Measurements from ENCODE around the gene AIRE.
A peak's percentile ranks its signal among the peaks of the same experiment; 100 is the strongest.

AIRE gene

DNA sequence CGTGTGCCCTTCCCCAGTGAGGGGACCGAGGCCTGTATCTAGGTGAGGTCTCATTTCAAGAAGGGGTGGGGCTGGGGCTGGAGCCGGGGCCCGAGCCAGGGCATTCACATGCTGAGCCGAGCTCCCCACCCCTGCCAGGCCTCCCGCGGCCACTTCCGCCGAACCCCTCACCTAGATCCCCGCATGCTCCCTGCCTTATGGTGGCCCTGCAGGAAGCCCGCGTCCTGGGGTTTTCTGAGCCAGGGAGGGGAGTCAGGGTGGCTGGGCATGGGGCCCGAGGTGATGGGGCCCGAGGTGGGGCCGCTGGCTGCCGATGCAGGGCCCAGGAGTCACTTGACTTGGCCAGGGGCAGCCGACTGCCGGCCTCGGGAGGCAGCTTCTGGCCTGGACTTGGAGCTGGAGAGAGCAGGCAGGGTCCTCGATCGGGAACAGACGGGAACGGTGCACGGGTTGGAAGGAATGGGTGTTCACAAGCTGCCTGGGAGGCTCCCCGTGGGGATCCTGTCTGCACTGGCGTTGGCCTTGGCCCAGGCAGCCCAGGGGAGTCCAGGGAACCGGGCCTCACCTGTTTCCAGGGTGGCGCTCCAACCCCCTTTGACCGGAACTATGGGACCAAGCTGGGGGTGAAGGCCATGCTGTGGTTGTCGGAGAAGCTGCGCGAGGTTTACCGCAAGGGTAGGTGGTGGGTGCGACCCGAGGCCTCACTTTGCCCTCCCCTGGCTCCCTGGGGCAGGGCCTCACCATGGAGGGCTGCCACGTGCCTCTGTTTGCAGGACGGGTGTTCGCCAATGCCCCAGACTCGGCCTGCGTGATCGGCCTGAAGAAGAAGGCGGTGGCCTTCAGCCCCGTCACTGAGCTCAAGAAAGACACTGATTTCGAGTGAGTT, 40.0 kb downstream of the AIRE start:
- no peak for DNase-seq

DNA sequence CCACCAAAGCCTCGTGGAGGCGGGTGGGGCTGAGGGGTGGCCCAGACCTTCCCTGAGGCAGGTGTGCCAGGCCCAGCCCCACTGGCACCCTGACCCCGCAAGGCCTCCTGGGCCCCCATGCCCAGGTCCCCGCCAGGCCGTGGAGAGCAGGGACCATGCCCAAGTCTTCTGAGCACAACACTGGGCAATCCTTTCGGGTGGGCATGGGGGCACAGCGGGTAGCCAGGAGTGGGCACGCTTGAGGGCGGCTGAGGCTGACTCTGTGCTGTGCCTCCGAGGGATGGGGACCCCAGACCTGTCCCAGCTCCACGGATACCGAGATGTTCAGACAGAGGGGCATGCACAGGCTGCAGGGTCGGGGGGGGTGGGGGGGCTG, 40.6 kb downstream of the AIRE start:
- DNase-seq = no peak

DNA sequence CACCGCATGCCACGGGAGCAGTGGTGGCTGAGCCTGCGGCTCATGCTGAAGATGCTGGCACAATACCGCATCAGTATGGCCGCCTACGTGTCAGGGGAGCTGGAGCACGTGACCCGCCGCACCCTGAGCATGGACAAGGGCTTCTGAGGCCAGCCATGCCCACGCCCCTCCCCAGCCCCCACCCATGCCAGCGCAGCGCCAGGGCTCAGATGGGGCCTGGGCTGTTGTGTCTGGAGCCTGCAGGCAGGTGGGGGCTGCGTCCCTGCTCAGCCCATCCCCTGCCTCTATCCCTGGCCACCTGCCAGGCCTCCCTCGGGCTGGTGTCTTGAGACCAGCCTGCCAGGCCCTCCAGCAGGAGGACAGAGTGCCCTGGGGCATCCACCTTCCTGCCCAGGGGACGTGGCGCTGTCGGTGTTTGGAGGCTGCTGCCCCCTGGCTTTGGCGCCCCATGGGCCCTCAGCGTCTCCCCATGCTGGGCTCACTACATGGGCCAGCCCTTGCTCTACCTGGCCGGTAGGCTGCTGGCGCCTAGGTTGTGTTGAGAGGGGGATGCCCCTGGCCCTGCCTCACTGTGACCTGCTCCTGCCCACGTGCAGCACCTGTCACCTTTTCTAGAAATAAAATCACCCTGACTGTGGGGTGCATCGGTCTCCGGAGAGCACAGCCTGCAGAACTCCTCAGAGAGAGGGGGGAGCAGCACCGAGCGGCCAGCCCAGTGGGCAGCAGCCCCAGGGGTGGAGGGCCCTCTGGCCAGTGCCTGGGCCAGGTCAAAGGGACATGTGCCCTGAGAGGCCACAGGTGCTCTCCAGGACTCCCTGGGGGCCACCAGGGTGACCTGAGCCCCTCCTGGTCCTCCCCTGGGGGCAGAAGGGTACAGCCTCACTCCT, 41.3 kb downstream of the AIRE start:
- no peak for DNase-seq

DNA sequence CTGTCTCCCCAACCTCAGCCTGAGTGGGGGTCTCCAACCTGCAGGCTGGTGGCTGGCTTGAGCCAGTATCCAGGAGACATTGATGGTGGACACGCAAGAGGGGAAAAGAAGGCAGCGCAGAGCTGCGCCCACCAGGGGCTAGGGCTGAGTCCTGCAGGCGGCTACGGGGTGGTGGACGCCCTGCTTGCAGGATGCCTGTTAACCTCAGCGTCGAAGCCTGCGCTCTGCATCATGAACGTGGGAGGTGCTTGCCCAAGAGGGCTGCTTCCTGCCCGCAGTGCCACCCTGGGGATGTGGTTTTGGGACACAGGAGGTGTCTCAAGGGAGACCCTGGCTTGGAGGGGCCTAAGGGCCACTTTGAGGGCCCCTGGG, 41.9 kb downstream of the AIRE start:
- DNase-seq = no peak

DNA sequence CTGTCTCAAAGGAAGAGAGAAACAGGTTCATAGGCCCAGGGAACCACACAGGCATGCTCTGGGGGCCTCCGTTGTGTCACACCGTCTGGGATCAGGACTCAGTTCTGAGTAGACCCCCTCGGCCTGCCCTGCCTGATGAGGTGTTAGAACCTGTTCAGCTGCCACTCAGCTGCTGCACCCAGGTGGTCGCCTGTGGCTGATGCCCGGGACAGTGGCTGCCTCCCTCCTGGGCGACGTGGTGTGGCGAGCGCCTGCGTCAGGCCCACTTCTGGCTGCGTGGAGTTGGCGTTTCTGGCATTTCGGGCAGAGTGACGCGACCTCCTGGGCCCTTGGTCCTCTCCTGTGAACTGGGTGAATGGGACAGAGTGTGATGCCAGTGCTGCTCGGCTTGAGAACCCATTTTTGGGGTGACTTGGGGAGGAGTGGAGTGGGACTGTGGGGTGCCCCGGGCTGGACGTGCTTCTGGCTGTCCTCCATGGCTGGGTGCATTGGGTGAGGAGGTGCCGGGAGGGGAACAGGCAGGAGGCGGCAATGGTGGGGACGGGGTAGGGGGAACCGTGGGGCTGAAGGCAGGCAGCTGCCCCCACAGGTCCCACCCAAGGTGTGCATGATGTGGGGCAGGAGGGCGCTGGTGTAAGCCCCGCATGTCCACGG, 42.7 kb downstream of the AIRE start:
- no peak for DNase-seq

DNA sequence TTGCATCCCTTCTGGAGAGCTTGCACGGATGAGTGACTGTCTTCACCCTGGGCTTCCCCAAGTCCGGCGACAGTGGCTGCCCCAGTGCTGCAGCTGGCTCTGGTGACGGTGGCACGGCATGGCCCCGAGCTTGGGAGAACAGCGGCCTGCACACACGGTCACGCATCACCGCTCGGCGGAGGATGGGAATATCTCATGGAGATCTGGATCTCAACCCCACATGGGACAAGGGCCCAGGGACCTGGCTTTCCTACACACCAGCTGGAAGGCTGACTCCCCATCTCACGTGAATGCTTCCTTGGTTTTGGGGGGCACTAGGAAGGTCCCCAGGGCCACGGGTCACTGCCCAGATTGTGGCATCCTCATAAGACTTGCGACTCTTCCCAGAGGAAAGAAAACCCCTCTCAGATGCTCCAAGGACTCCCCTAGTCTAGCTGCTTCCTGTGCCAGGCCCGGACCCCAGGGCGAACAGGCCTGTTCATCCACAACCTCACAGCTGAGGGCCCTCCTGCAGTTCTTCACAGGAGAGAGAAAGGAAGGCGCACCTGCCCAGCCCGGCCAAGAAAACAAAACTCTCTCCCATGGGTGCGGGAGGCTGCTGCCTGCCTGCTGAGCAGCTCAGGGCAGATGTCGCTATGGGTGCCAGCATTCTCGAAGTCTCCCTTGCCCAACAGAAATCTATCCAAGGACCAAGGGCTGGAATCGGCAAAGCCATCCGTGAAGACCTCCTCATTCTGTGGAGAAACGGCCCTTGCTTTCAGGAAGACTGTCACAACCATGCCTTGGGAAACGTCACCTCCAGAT, 43.6 kb downstream of the AIRE start:
- DNase-seq = peak; percentile 53

DNA sequence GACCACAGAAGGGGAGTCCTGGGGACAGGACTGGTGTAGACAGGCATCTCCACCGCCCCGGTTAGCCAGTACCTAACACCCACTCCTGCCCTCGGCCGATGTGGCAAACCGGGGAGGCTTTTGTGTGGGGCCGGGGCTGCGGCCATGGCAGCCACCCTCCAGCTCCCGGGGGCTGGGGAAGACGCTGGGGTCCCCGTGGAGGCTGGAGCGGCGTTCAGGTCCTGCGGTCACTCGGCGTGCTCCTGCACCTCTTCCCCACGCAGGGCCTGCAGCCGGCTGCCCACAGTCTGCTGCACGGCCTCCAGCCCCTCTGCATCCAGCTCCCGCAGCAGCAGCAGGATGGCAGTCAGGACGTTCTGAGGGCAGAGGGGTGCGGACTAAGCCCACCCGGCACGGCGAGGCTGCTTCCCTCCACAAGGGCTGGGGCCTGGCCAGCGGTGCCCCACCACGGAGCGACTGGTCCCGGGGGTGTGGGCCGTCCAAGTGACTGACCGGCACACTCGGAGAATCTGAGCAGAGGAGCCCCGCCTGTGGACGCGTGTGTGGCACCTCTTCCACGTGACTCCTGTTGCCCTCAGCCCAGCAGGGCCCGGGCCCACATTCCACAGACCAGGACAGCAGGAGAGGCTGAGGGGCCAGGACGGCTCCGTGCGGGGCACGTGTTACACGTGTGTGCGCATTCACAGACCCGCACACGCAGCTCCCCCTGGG, 44.5 kb downstream of the AIRE start:
- DNase-seq = no peak

DNA sequence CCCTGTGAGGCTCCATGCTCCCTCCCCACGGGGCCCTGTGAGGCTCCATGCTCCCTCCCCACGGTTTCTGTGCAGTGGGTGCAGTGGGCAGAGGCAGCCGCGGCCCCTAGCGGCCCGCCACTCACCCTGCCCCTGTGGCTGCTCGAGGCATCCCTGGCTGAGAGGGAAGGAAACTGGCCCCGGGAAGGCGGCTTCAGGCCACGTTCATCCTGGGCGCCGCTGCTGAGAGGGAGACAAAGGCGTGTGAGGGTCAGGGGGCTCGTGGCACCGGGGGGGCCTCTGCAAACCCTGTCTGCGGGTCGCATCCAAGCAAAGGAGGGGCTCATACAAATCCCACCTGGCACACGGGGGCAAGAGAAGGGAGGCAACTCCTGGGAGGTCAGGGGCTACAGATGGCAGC, 45.0 kb downstream of the AIRE start:
- DNase-seq = no peak

DNA sequence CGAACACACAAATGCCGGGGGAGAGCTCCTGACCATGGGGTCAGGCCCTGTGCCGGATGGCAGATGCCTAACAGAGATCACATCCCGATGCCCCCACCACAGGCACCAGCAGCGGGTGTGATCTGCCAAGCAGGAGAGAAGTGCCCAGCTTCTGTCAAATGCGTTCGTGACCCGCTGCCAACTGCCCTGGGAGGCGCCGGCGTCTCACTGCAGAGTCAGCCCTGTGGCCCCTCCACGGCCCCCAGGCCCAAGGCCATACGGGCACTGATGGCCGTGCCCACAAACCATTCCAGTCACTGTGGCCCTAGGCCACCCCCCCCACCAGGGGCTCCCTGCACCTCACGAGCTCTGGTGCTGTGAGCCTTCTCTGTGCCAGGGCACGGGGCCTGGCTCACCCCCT, 45.5 kb downstream of the AIRE start:
- DNase-seq = no peak

DNA sequence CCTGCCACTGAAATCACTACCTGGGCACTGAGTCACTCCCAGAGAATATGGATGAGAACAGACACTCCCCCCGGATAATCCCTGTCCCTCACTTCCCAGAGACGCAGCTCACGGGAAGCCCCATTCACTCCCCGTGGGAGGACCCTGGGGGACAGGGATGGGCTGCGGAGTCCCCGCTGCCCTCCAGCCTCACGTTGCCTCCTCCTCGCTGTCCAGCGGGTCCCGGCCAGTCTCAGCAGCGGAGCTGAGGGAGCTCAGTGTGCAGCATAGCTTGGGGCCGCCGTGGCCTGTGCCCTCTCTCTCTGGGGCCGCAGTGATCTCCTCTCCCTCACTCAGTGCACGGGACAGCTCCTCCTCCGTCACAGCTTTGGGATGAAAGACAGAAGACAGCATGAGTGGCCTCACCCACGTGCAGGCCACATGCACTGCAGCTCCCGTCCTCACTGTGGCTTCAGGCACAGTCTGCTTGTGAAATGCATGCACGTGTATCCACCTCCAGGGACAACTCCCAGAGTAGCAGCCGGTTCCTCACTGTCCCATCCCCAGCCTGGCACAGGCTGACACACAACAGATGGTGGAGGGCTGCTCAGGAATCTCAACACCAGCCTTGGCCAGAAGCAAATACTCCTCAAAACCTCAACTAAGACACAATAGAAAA, 46.1 kb downstream of the AIRE start:
- DNase-seq = no peak

DNA sequence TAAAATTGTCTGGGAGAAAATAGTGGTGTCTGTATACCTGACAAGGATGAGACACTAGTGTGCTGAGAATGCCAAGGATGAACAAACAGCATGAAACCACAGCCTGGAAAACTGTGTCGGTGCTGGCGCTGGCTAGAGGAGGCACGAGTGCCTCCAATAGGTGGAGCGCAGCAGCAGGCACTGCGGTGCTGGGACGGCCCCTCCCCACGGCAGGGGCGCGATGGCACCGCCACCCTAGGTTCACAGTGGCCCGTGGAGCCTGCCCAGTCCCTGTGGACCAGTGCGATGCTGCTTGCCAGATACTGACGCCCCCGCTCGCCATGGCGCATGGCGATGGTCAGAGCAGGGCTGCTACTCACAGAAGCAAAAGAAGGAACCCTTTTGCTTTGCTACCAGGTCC, 46.7 kb downstream of the AIRE start:
- DNase-seq = no peak

DNA sequence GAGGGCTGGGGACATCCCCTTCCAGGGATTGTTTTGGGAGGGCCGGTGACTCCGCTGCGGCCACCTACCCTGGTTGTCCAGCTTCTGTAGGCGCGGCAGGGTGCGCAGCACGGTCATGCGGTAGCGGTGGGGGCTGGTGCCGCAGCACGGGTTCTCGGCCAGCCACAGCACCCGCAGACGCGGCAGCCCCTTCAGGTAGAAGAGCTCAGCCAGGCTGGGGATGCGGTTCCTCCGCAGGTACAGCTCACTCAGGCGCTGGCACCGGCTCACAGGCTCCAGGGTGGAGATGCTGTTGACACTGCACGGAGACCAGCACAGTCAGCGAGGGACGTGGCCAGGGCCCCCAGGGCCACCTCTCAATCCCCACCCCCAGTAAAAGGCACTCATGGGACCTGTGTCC, 47.3 kb downstream of the AIRE start:
- DNase-seq = no peak

DNA sequence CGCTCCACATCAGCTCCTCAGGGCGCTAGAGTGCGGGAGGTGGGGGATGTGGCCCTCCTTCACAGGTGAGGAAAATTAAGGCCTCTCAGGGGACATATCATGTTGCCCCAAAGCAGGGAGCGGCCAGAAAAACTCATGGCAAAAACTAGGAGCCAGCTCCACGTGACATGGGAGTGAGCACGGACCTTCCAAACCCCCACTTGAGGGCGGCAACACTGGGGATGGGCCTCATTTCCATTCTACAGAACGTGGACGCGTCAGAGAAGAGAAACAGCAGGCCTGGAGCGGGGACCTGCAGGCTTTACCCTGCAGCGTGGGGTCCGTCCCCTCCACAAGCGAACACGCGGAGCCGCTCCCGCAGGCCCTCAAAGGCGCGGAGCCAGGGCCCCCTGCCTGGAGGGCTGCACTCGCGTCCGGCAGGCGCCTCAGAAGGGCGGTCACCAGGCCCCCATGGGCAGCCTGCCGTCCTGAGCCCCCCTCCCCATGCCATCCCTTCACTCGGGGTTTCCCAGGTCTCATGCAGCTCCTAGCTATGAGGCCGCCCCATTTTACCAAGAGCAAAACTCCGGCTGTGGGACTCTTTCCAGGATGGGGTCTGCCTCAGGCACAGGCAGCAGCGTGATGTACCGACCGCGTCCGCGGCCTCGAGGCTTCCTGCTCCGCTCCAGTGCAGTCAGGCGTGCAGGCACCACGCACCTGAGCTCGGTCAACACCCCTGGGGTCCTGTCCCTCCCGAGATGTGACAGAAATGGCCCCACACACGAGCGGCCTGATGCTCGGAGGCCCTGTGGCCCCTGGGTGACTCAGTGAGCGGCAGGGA, 48.0 kb downstream of the AIRE start:
- DNase-seq = no peak

DNA sequence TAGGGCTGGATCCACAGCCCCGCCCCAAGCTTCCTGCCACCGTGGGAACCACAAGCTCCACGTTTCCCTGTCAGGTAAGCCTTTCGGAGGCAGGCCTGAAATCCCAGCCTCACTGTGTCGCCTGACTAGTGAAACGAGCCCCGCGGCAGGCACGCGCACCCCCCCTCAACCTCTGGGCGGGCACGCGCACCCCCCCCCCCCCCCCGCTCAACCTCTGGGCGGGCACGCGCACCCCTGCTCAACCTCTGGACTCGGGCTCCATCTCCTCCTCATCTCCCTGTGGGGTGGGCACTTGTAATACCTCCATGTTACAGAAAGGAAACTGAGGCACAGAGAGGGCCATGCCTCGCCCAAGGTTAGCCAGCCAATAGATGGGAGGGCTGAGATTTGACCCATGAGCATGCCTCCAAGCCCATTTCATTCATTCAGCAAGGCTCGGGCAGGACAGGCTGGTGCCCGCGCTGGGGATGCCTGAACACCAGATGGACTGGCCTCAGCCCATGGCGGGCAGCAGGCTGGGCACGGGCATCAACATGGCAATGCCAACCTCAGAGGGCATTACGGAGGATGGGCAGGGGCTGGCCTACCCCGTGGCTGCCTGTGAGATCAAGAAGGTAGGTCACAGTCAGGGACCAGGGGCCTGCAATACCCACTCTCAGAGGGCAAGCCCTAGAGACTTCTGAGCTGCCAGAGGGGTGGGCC, 48.8 kb downstream of the AIRE start:
- DNase-seq = no peak

DNA sequence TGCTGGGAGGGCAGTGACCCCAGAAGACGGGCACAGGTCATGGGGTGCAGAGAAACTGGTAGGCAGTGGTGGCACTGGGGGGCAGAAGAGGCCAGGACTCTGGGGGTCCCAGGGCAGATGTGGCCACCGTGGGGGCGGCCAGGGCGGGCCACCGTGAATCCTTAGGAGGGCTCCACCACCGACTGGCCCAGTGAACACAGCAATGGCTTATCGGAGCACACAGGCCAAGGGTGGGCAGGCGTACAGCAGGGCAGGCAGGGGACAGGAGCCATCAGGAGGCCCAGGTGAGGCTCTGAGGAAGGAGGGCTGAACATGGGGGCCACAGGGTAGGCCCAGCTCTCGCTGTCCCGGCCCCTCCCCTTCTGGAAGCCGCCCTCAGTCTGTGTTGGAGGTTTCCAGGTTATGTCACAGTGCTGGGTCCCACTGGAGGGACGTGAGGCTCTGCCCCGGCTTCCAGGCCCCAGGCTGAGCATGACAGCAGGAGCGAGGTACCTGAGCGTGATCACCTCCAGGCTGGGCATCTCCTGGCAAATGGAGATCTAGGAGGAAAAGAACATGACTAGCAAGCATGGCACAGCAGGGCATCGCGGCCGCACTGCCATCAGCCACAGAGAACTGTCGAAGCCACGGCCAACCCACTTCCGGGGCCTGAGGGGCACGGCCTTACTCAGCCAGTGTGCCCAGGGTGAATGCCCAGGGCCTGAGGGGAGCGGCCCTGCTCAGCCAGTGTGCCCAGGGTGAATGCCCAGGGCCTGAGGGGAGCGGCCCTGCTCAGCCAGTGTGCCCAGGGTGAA, 49.8 kb downstream of the AIRE start:
- no peak for DNase-seq

DNA sequence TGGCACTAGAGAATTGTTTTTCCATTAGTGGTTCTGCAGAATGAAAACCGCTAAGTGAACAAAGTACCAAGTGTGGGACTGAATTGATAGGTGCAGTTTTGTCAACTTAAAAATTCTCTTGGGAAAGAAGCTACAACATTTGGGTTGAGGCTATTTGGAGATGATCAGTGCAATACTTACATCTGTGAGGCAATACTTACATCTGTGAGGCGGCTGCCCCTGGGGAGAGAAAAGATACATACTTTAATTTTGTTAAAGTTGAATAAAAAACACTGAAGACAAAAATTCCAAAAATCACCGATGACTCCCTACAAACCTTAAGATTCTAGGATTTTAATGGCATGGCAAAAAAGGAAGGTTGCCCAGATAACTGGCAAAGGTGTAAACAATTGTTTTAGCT, 51.8 kb downstream of the AIRE start:
- no peak for DNase-seq

DNA sequence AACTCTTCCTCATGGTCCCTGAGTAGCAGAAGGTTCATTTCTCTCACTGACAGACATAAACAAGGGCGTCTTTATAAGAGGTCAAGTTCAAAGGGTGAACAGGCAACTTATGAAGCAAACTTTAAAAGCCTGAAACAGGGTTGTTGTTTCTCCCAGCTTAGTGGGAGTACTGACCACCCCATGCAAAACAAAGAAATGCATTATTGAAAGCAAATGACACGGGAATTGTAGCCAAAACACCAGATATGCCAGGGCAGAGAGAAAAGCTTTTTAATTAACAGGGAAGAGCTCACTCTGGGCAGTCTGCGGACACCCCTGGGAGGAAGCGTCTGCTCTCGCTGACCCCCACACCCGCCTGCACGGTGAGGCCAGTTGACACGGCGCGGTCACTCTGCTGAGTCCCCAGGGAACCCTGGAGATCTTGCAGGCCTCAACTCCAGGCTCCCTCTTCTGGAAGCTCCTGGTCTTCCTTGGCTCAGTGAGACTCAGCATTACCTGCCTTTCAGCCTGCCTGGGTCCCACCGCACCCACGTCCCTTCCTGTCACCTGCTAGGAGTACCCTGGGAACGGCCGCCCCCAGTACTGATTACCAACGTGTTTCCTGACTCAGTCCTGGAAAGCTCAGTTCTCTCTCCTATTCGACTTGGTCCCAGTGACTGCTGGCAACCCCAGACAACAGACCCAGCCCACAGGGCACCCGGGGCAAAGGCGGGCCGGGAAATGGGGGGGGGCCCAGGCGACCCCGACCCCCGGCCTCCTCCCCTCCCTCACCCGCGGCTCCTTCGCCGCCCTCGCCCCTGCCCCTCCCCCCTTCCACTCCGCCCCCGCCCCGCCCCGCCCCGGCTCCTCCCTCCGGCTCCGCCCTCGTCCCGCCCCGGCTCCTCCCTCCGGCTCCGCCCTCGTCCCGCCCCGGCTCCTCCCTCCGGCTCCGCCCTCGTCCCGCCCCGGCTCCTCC, 52.5 kb downstream of the AIRE start:
- no peak for DNase-seq

All from NCI-H2107 (cell line).